Kidney epithelial cell (primary cell): ENCODE measurements around the gene CCPG1. TPM values are rescaled to one million over a fixed set of nuclear protein-coding genes. Genes with fewer than 3 reads are reported as not detected.

ENCODE experiments used
- DNase-seq: peaks from one replicate; pipeline ENCODE4 v3.0.0-alpha.2; 2010; ENCODE audit warnings: low read depth
- H3K27me3 ChIP-seq: 2 replicates; pipeline ENCODE4 v1.6.0; 2011; ENCODE audit warnings: low read length; ENCODE audit not compliant: control insufficient read depth, insufficient read depth
- H3K36me3 ChIP-seq: 2 replicates; pipeline ENCODE4 v1.5.1; 2011; ENCODE audit warnings: low read length; ENCODE audit not compliant: control insufficient read depth, insufficient read depth
- H3K4me3 ChIP-seq: 2 replicates; pipeline ENCODE4 v1.5.1; 2011; ENCODE audit warnings: low read depth, mild to moderate bottlenecking, control low read depth, low read length
- total RNA-seq: library from RNA; depleted of rRNA; stranded (reverse); fragments of >200 nt; gene quantifications from 2 replicates; pipeline ENCODE4 v1.2.3, GENCODE V29; 2015
- TF ChIP-seq, protein P1 (sequence below): IDR thresholded peaks from 2 replicates; pipeline ENCODE4 v1.5.1; 2011; ENCODE audit warnings: mild to moderate bottlenecking, moderate library complexity, low read length, control low read depth, inconsistent platforms; ENCODE audit not compliant: insufficient read depth, poor library complexity, severe bottlenecking

The CCPG1 gene
- total RNA-seq, 1 donor from 2014 or later, result 63.6 TPM

DNA sequence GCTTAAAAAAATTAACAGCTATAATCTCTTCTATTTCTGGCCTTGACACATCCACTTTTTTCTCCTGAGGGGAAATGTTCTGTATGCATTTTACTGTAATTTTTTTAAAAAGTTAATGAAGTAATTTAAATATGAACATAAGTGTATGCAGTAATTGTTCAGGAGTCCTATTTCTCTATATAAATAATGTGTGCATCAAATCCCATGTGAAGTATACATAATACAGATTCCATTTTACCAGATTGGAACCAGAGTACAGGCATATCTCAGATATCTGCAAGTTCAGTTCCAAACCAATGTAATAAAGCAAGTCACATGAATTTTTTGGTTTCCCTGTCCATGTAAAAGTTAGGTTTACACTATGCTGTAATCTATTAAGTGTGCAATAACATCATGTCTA is 26.6 kb downstream of the CCPG1 start:
- no peak for DNase-seq
- Histone ChIP-seq H3K4me3 (no peak overlapping the region), H3K27me3 (no peaks in the 10 kb centered on the region), H3K36me3 (no peaks in the 10 kb centered on the region)
- TF ChIP-seq, protein P1, sequence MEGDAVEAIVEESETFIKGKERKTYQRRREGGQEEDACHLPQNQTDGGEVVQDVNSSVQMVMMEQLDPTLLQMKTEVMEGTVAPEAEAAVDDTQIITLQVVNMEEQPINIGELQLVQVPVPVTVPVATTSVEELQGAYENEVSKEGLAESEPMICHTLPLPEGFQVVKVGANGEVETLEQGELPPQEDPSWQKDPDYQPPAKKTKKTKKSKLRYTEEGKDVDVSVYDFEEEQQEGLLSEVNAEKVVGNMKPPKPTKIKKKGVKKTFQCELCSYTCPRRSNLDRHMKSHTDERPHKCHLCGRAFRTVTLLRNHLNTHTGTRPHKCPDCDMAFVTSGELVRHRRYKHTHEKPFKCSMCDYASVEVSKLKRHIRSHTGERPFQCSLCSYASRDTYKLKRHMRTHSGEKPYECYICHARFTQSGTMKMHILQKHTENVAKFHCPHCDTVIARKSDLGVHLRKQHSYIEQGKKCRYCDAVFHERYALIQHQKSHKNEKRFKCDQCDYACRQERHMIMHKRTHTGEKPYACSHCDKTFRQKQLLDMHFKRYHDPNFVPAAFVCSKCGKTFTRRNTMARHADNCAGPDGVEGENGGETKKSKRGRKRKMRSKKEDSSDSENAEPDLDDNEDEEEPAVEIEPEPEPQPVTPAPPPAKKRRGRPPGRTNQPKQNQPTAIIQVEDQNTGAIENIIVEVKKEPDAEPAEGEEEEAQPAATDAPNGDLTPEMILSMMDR, result no peak

DNA sequence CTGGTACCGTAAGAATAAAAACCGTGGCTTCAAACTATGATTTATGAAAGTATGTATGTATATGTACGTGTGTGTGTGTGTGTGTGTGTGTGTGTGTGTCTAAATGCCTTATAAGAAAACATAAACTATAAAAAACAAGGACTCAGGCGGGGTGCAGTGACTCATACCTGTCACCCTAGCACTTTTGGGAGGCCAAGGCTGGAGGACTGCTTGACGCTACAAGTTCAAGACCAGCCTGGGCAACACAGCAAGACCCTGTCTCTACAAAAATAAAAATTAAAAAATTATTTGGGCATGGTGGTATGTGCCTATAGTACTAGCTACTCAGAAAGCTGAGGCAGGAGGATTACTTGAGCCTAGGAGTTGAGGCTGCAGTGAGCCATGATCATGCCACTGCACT is 29.1 kb downstream of the CCPG1 start:
- Histone ChIP-seq H3K4me3 (no peak overlapping the region), H3K27me3 (no peaks in the 10 kb centered on the region), H3K36me3 (no peaks in the 10 kb centered on the region)
- no peak for DNase-seq
- TF ChIP-seq, protein P1, result no peak

DNA sequence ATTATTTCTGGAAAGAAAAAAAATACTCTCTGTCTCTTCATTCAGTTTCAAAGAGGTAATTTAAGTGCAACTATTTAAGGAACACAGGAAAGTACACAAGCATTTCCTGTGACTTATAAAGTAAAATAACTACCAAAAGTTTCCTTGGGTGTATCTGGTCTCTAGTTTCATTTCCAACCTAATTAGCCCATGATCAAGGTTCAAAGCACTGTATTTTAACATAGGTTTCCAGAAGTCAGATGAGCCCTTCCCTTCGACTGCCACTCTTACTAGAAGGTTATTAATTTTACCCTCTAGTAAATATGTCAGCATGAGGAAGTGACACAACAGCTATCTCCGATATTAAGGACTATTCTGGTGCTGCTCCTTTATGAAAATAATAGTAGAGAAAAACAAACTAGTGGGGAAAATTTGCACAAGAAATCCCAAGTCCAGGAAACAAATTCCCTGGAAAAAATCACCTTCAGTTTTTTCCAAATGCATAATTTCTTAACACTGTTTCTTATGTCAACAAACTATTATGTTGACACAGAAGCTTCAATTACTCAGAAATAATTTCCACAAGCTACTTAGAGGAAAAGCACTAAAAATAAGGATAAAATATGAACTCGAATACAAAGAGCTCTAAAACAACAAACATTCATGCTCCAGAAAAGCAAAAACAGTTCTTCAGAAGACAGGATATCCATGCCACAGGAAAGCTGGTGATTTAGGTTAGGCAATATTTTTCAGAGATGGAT is 35.3 kb downstream of the CCPG1 start:
- TF ChIP-seq, protein P1, result no peak
- no peak overlapping the region for H3K4me3 ChIP-seq
- no peaks in the 10 kb centered on the region for H3K27me3 ChIP-seq
- no peak for DNase-seq
- H3K36me3 ChIP-seq, result no peaks in the 10 kb centered on the region

DNA sequence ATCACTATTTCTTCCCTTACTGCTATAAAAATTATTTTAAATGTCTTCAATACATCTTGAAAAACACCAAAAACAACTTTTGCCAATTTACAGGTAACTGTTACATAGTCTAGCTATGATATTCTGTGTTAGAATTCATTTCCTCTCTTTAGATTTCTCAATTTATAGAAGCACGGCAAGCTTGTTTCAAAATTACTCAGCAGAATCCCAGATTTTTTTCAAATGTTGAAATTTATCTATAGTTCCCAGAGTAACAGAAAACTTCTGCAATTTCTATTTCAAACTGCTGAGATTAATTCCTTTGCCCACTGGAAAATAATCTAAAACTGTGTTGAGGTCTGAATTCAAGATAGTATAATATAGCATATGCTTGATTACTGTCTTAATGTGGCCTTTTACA is 41.2 kb downstream of the CCPG1 start:
- Histone ChIP-seq H3K4me3 (no peak overlapping the region), H3K27me3 (no peaks in the 10 kb centered on the region), H3K36me3 (no peaks in the 10 kb centered on the region)
- DNase-seq, result no peak
- TF ChIP-seq, protein P1, result no peak

DNA sequence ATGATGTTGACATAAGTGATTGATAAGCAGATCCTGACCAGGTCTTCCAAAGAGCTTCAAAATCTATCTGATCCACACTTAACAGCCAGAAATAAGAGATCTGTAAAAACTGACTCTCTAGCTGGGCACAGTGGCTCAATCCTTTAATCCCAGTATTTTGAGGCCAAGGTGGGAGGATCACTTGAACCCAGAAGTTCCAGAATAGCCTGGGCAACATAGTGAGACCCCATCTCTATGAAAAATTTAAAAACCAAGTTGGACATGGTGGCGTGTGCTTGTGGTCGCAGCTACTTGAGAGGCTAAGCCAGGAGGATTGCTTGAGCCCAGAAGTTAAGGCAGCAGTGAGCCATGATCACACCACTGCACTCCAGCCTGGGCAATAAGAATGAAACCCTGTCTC is 45.5 kb downstream of the CCPG1 start:
- Histone ChIP-seq H3K4me3 (no peak overlapping the region), H3K27me3 (no peaks in the 10 kb centered on the region), H3K36me3 (no peaks in the 10 kb centered on the region)
- no peak for DNase-seq
- TF ChIP-seq, protein P1, result no peak

DNA sequence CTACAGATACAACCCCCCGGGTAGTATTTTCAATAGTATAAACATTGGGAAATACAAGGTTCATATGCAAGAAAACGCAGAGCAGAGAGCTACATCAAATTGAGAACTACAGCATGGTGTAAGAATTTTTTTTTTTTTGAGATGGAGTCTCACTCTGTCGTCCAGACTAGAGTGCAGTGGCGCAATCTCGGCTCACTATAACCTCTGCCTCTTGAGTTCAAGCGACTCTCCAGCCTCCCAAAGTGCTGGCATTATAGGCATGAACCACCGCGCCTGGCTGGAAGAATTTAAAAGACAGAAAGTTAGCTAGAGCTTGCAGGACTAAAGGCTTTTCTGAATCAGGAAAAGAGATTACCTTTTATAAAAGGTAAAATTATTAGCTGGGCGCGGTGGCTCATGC is 47.1 kb downstream of the CCPG1 start:
- H3K27me3 ChIP-seq, result no peaks in the 10 kb centered on the region
- H3K4me3 ChIP-seq, result no peak overlapping the region
- TF ChIP-seq, protein P1, result no peak
- no peaks in the 10 kb centered on the region for H3K36me3 ChIP-seq
- DNase-seq, result no peak
